ENCODE results near the gene PSENEN. TPM values are rescaled to one million over a fixed set of nuclear protein-coding genes. Genes with fewer than 3 reads are reported as not detected.

PSENEN gene
- total and polyA plus RNA-seq, 2 experiments from 2014 or later = 39.1 to 106 TPM

- no peaks in the 10 kb centered on the region for H3K27me3 ChIP-seq
- no peaks in the 10 kb centered on the region for H4K20me1 ChIP-seq (ENCODE audit: insufficient read depth, poor library complexity, severe bottlenecking)
- DNase-seq (ENCODE audit: low spot score) = no peak
- H3K4me1 ChIP-seq (ENCODE audit: insufficient read depth) = no peaks in the 10 kb centered on the region
- 85% methylated on average over 16 of the region's 19 CpGs for WGBS (ENCODE audit: low lambda C conversion rate, missing lambda C conversion rate)
- no peak overlapping the region for H3K4me3 ChIP-seq
- no peak overlapping the region for H3K4me2 ChIP-seq
- no peaks in the 10 kb centered on the region for H3K36me3 ChIP-seq (replicated peaks; ENCODE audit: insufficient read depth, low read depth)
- TF ChIP-seq EZH2 (IDR thresholded peaks at IDR 0.05; ENCODE audit: borderline replicate concordance) (no peak), EZH2phosphoT487 (IDR thresholded peaks at IDR 0.05; ENCODE audit: low read depth, severe bottlenecking, unreplicated experiment) (no peak)
- TF ChIP-seq, protein P1, sequence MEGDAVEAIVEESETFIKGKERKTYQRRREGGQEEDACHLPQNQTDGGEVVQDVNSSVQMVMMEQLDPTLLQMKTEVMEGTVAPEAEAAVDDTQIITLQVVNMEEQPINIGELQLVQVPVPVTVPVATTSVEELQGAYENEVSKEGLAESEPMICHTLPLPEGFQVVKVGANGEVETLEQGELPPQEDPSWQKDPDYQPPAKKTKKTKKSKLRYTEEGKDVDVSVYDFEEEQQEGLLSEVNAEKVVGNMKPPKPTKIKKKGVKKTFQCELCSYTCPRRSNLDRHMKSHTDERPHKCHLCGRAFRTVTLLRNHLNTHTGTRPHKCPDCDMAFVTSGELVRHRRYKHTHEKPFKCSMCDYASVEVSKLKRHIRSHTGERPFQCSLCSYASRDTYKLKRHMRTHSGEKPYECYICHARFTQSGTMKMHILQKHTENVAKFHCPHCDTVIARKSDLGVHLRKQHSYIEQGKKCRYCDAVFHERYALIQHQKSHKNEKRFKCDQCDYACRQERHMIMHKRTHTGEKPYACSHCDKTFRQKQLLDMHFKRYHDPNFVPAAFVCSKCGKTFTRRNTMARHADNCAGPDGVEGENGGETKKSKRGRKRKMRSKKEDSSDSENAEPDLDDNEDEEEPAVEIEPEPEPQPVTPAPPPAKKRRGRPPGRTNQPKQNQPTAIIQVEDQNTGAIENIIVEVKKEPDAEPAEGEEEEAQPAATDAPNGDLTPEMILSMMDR (IDR thresholded peaks at IDR 0.05; ENCODE audit: poor library complexity) = no peak
- H3K79me2 ChIP-seq = no peaks in the 10 kb centered on the region
- no peaks in the 10 kb centered on the region for H3K9me3 ChIP-seq (ENCODE audit: low read depth)
- H3K9me2 ChIP-seq (replicated peaks; ENCODE audit: insufficient read depth) = no peaks in the 10 kb centered on the region
- H3K27ac ChIP-seq = no peak overlapping the region
- no peak overlapping the region for H2AFZ ChIP-seq
Observed at GRCh38 chr19:35789978-35790944, 44.8 kb downstream of the PSENEN start.

- Histone ChIP-seq H3K4me1 (ENCODE audit: insufficient read depth) (no peaks in the 10 kb centered on the region), H4K20me1 (ENCODE audit: insufficient read depth, poor library complexity, severe bottlenecking) (no peaks in the 10 kb centered on the region), H3K9me2 (replicated peaks; ENCODE audit: insufficient read depth) (no peaks in the 10 kb centered on the region), H3K4me3 (no peak overlapping the region), H3K79me2 (no peaks in the 10 kb centered on the region), H2AFZ (no peak overlapping the region), H3K36me3 (replicated peaks; ENCODE audit: insufficient read depth, low read depth) (no peaks in the 10 kb centered on the region), H3K9me3 (ENCODE audit: low read depth) (no peaks in the 10 kb centered on the region), H3K4me2 (no peak overlapping the region), H3K27ac (no peak overlapping the region), H3K27me3 (peaks cover 7% of the 10 kb centered on the region)
- DNase-seq (ENCODE audit: low spot score) = no peak
- 66% methylated on average over 20 of the region's 20 CpGs for WGBS (ENCODE audit: low lambda C conversion rate, missing lambda C conversion rate)
- TF ChIP-seq EZH2phosphoT487 (IDR thresholded peaks at IDR 0.05; ENCODE audit: low read depth, severe bottlenecking, unreplicated experiment) (no peak), EZH2 (IDR thresholded peaks at IDR 0.05; ENCODE audit: borderline replicate concordance) (no peak)
- TF ChIP-seq, protein P1 (IDR thresholded peaks at IDR 0.05; ENCODE audit: poor library complexity) = no peak
Observed at GRCh38 chr19:35790981-35791813, 45.7 kb downstream of the PSENEN start.

DNA sequence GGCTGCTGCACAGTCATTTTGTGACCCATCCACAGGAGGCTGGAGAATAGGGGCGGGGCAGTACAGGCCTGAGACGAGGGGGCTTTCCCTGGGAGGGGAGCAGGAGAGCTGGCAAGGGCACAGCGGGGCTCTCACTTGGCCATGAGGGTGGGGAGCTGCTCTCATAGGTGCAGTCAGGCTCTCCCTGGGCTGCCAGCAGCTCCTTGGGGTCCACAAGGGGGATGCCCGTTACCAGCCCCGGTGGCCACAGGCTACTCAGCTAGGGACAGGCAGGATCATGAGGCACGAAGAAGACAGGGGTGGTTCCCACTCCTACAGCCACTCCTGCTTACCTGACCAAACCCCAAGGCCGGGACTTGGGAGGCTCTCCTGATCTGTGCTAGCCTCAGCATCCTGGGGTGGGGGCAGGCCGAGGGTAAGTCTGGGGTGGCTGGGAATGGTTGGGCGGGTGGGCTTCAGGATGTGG is 46.4 kb downstream of the PSENEN start:
- H3K9me3 ChIP-seq (ENCODE audit: low read depth) = no peaks in the 10 kb centered on the region
- H3K4me2 ChIP-seq = no peak overlapping the region
- 87% methylated on average over 9 of the region's 9 CpGs for WGBS (ENCODE audit: low lambda C conversion rate, missing lambda C conversion rate)
- H3K79me2 ChIP-seq = no peaks in the 10 kb centered on the region
- no peak overlapping the region for H3K27ac ChIP-seq
- DNase-seq (ENCODE audit: low spot score) = no peak
- peaks cover 13% of the 10 kb centered on the region for H3K27me3 ChIP-seq
- H3K9me2 ChIP-seq (replicated peaks; ENCODE audit: insufficient read depth) = no peaks in the 10 kb centered on the region
- TF ChIP-seq EZH2phosphoT487 (IDR thresholded peaks at IDR 0.05; ENCODE audit: low read depth, severe bottlenecking, unreplicated experiment) (no peak), EZH2 (IDR thresholded peaks at IDR 0.05; ENCODE audit: borderline replicate concordance) (no peak)
- TF ChIP-seq, protein P1 (IDR thresholded peaks at IDR 0.05; ENCODE audit: poor library complexity) = no peak
- no peak overlapping the region for H2AFZ ChIP-seq
- H4K20me1 ChIP-seq (ENCODE audit: insufficient read depth, poor library complexity, severe bottlenecking) = no peaks in the 10 kb centered on the region
- H3K36me3 ChIP-seq (replicated peaks; ENCODE audit: insufficient read depth, low read depth) = no peaks in the 10 kb centered on the region
- H3K4me3 ChIP-seq = no peak overlapping the region
- no peaks in the 10 kb centered on the region for H3K4me1 ChIP-seq (ENCODE audit: insufficient read depth)
